Chondrocyte (in vitro differentiated cells): ENCODE data around the gene SLC25A25. TPM values are rescaled to one million over a fixed set of nuclear protein-coding genes. Genes with fewer than 3 reads are reported as not detected.

Source experiments
- DNase-seq: peaks from one replicate; pipeline ENCODE4 v3.0.0; 2021; ENCODE audit warnings: mixed read lengths, low spot score
- H3K27ac Mint-ChIP-seq: one replicate; pipeline ENCODE4 v1.8.0; 2021; ENCODE audit warnings: mild to moderate bottlenecking, moderate library complexity, mixed read lengths; ENCODE audit not compliant: unreplicated experiment
- H3K27me3 Mint-ChIP-seq: 2 replicates; pipeline ENCODE4 v1.8.0; 2021; ENCODE audit warnings: low read depth, mixed read lengths
- H3K36me3 Mint-ChIP-seq: 2 replicates; pipeline ENCODE4 v1.8.0; 2021; ENCODE audit warnings: low read depth, mixed read lengths
- H3K4me1 Mint-ChIP-seq: 2 replicates; pipeline ENCODE4 v1.8.0; 2021; ENCODE audit warnings: low read depth, mild to moderate bottlenecking, mixed read lengths
- H3K4me3 Mint-ChIP-seq: one replicate; pipeline ENCODE4 v1.8.0; 2021; ENCODE audit warnings: mild to moderate bottlenecking, moderate library complexity, mixed read lengths; ENCODE audit not compliant: unreplicated experiment
- H3K9me3 Mint-ChIP-seq: 2 replicates; pipeline ENCODE4 v1.8.0; 2021; ENCODE audit warnings: low read depth, mixed read lengths
- total RNA-seq: library from RNA; stranded (reverse); gene quantifications from 3 replicates; pipeline ENCODE4 v1.2.1, GENCODE V29; 2021
- TF ChIP-seq, protein P1 (sequence below): fragments of 200-600 bp; sonication (generic); IDR thresholded peaks from 2 replicates; pipeline ENCODE4 v1.5.0; 2021; ENCODE audit warnings: antibody characterized with exemption, mild to moderate bottlenecking, moderate library complexity

Gene SLC25A25
- total RNA-seq, 1 donor from 2014 or later: 17.6 TPM

DNA sequence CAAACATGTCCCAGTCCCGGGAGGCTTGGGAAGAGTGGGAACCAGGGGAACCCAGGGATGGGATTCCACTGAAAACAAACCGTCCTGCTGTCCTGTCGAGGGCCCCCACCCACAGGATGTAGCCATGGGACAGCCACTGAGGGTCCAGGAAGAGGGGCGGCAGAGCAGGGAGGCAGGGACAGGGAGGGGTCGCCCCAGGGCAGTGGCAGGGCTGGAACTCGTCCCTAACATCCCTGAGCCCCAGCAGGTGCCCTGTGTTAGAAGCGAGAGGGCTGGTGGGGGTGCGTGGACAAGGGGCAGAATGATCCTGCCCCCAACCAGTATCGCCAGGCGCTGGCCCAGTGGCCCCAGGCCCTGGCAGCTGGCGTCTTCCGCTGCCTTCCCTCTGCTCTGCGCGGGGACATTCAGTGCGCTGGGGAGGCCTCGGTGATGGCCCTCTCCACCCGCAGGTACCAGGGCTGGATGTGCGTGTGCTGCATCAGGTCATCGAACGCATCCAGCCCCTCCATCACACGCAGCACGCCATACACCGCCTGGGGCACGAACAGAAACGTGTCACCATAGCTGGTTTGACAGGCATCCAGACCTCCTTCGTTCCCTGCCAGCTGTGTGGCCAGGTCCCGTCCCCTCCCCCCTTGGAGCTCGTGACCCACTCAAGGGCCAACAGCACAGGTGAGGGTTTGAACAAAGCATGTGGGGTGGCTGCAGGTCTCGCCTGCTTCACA, 52.9 kb downstream of the SLC25A25 start:
- no peaks in the 10 kb centered on the region for H3K27me3 Mint-ChIP-seq
- TF ChIP-seq, protein P1, sequence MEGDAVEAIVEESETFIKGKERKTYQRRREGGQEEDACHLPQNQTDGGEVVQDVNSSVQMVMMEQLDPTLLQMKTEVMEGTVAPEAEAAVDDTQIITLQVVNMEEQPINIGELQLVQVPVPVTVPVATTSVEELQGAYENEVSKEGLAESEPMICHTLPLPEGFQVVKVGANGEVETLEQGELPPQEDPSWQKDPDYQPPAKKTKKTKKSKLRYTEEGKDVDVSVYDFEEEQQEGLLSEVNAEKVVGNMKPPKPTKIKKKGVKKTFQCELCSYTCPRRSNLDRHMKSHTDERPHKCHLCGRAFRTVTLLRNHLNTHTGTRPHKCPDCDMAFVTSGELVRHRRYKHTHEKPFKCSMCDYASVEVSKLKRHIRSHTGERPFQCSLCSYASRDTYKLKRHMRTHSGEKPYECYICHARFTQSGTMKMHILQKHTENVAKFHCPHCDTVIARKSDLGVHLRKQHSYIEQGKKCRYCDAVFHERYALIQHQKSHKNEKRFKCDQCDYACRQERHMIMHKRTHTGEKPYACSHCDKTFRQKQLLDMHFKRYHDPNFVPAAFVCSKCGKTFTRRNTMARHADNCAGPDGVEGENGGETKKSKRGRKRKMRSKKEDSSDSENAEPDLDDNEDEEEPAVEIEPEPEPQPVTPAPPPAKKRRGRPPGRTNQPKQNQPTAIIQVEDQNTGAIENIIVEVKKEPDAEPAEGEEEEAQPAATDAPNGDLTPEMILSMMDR: no peak
- H3K36me3 Mint-ChIP-seq: peaks cover 1% of the 10 kb centered on the region
- H3K27ac Mint-ChIP-seq: no peak overlapping the region
- H3K4me3 Mint-ChIP-seq: no peak overlapping the region
- peaks cover 22% of the 10 kb centered on the region for H3K4me1 Mint-ChIP-seq
- H3K9me3 Mint-ChIP-seq: no peaks in the 10 kb centered on the region
- DNase-seq: peak; percentile 80

DNA sequence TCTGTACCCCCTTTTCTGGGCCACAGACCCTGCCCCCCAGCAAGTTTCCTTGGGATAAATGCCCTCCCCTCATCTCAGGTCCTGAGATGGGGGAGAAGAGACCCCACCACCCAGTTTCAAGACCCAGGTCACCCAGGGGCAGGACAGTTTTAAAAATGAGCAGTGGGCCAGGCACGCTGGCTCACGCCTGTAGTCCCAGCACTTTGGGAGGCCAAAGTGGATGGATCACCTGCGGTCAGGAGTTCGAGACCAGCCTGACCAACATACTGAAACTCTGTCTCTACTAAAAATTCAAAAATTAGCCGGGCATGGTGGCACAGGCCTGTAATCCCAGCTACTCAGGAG, 53.4 kb downstream of the SLC25A25 start:
- no peak for DNase-seq
- Mint-ChIP-seq H3K4me3 (no peak overlapping the region), H3K4me1 (peaks cover 27% of the 10 kb centered on the region), H3K9me3 (no peaks in the 10 kb centered on the region), H3K27ac (no peak overlapping the region), H3K36me3 (peaks cover 1% of the 10 kb centered on the region), H3K27me3 (no peaks in the 10 kb centered on the region)
- TF ChIP-seq, protein P1: no peak

DNA sequence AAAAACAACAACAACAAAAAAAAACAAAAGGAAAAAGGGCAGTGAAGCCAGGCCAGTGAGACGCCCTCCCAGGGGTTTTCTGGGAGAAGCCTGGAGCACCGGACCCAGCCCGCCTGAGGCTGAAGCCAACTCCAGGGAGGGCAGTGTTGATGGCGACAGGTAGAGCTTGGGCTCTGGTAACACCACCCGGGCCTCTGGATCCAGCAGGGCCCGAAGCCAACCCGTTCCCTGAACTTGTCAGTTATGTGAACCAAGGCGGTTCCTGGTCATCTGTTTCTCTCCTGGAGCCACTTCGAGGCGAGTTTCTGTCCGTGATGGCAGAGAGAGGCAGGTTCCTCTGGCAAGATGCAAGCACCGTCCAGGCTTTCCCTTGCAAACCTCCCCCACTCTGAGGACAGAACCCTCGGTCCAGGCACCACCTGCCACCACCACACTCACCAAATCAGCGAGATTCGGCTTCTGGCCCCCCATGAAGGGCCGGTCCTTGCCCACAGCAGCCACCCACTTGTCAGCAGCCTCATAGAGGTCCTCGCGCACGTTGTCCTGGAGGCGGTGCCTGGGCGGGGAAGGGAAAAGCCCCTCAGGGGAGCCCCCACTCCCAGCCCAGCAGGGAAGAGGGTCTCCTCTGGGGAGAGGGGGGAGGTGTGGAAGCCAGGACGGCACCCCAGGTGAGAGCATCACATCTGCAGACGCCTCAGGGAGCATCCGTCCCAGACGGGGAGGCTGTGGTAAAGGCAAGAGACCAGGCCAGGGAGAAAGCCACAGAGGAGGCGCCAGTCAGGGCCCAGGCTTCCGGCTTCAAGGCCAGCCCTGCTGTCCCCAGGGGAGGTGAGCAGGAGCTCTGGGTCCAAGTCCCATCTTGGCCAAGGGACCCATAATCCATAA, 54.1 kb downstream of the SLC25A25 start:
- Mint-ChIP-seq H3K27ac (no peak overlapping the region), H3K27me3 (no peaks in the 10 kb centered on the region), H3K4me3 (no peak overlapping the region), H3K36me3 (peaks cover 1% of the 10 kb centered on the region), H3K4me1 (peaks cover 31% of the 10 kb centered on the region), H3K9me3 (no peaks in the 10 kb centered on the region)
- DNase-seq: peak; percentile 81
- TF ChIP-seq, protein P1: no peak

DNA sequence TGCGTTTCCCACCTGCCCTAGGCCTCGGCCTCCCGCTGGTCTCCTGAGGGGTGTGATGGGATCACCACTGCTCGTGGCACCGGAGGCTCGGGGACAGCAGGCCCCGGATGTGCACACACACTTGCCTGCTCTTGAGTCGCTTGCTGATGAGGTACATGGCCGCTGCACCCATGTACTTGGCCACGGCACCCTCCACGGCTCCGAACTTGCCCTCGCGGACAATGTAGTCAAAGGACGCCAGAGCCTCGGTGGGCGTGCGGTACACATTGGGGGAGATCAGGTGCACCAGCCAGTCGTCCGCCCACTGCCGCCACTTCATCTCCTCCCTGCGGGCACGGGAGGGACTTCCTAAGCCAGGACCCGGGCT, 54.8 kb downstream of the SLC25A25 start:
- H3K4me3 Mint-ChIP-seq: no peak overlapping the region
- DNase-seq: no peak
- TF ChIP-seq, protein P1: no peak
- H3K36me3 Mint-ChIP-seq: peaks cover 1% of the 10 kb centered on the region
- H3K4me1 Mint-ChIP-seq: peaks cover 28% of the 10 kb centered on the region
- H3K27ac Mint-ChIP-seq: no peak overlapping the region
- no peaks in the 10 kb centered on the region for H3K9me3 Mint-ChIP-seq
- H3K27me3 Mint-ChIP-seq: no peaks in the 10 kb centered on the region

DNA sequence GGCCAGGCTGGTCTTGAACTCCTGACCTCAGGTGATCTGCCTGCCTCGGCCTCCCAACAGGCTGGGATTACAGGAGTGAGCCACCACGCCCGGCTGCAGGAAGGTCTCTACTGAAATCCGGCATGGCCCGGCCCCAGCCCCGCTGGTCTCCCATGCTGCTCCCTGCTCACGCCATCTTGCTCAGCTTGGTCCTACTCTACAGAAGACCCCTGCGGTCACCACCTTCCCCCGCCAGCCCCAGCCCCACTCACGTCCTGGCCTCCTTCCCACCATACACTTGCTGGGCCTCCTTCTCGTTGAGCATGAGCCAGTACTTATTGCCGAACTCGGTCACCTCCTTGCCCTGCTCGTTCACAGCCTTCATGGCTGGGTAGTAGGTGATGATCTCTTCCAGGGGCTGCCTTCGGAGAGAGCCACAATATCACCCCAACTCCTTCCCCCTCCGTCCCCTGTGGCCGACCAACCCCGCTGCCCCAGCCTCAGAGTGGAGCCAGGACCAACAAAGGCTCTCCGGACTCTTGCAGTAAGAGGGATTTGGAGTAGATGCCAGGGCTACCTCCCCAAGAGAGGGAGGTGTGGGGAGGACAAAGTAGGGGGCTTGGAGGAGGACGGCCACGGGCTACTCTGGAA, 55.5 kb downstream of the SLC25A25 start:
- Mint-ChIP-seq H3K4me1 (peaks cover 23% of the 10 kb centered on the region), H3K36me3 (peaks cover 1% of the 10 kb centered on the region), H3K27me3 (no peaks in the 10 kb centered on the region), H3K4me3 (no peak overlapping the region), H3K27ac (no peak overlapping the region), H3K9me3 (no peaks in the 10 kb centered on the region)
- peak; percentile 87 for DNase-seq
- TF ChIP-seq, protein P1: no peak
